HG02938 (cell line): Measurements from ENCODE around the gene MEF2A.

Experiments
- ATAC-seq: cut with Tn5 transposase; IDR thresholded peaks from one replicate; pipeline ENCODE4 v1.9.1; 2021; ENCODE audit warnings: mild to moderate bottlenecking, moderate library complexity; ENCODE audit not compliant: unreplicated experiment

MEF2A gene

GRCh38 chr15:99562238-99562637, 3.5 kb upstream of the MEF2A start:
- ATAC-seq: no peak

DNA sequence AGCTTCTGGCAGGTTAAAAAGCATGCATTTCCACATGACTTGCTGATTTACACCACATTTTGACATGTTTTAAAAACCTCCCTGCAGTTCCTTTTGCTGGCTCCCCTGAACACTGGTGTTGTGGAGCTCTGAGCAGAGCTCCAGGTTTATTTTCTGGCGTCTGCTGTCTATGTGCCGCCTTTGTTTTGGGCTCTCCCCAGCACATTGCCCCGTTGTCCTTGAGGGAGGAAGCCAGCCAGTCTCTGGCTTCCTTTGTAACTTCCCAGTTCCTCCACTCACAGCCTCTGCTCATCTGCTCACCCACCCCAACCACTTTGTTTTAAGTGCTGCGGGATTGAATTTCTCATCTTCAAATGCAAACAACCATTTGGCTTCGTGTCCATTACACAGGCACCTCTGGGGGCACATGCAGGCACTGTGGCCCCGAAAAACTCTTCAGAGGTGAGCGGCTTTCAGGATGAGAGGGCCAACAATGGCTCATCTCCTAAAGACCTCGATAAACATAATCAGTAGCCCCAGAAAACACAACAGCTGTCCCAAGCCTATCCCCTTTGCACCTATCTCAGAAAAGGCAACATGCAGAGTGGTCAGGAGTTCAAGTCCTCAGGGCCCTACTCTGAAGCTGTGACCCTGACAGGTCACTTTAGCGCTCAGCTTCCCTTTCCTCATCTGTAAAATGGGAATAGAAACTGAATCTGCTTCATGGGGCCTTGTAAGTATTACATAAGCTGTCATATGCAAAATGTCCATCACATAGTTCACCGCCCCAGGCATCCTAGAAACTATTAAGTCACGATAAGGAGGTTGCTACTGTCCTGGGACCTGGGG, 1.3 kb upstream of the MEF2A start:
- ATAC-seq: peak; percentile 34

- ATAC-seq: no peak
Observed at GRCh38 chr15:99565049-99565298, 810 bp upstream of the MEF2A start.

DNA sequence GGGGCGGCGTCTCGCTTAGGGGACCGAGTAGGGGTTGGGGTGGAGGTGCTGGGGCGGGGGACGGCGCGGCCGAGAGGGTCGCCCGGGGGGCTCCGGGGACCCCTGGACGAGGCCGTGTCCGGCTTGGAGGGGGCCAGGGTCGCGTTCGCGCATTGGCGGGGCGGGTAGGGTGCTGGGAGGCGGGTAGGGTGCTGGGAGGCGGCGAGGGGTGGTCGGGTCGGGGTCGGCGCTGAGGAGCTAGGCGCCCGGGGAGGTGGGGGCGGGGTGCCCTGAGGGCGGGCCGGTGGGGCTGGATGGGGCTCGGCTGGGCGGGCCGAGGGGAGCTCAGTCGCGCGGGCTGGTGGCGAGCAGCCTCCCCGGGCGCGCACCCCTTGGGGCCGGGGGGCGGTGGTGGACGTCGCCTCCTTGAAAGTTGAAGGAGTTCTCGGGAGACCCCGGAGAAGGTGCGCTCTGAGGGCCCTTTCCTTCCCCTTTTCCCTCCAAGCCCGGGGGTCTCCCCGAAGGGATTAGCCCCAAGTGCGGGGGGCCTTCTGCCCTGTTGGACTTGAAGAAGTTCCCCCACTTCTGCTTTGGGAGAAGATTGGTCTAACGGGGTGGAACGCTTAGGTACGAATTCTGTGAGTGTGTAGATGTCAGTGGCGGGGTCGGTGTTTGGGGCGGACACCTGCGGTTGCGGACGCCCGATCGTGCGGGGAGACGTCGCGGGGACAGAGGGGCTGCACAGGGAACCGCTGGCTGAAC, 543 bp downstream of the MEF2A start:
- no peak for ATAC-seq

- ATAC-seq: no peak
Observed at GRCh38 chr15:99568625-99569352, 3.0 kb downstream of the MEF2A start.

DNA sequence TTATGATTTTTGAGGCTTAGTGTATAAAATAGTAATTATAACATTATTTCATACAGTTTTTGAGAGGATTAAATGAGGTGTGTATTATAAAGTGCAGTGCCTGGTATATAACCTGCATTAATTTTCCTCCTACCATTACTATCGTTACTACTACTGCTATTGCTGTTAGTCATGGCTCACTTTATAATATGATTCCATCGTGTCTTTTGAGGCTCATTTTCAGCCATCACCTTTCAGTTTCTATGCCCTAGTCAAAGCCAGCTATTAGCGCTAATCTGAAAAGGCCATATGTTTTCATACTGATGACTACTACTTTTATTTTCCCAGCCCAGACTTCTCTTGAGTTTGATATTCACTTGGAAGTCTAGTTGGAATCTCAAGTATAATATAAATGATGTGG, 5.5 kb downstream of the MEF2A start:
- ATAC-seq: no peak

DNA sequence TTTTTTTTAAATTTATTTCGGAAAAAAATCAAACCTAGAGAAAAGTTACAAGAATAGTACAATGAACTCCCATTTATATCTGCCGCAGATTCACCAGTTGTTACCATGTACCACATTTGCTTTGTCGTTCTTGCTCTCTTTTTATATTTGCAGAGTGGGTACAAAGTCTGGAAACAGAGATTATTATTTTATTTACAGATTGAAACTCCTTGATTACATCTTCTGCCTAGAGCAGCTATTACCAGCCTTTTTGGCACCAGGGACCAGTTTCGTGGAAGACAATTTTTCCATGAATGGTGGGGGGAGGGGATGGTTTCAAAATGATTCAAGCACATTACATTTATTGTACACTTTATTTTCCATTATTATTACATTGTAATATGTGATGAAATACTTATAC, 8.3 kb downstream of the MEF2A start:
- ATAC-seq: no peak

GRCh38 chr15:99574502-99574901, 8.7 kb downstream of the MEF2A start:
- ATAC-seq: no peak

- ATAC-seq: no peak
Observed at GRCh38 chr15:99578809-99579208, 13.0 kb downstream of the MEF2A start.

- no peak for ATAC-seq
Observed at GRCh38 chr15:99580076-99580475, 14.3 kb downstream of the MEF2A start.

- ATAC-seq: no peak
Observed at GRCh38 chr15:99582508-99582960, 16.8 kb downstream of the MEF2A start.

GRCh38 chr15:99584081-99584600, 18.4 kb downstream of the MEF2A start:
- no peak for ATAC-seq

GRCh38 chr15:99586121-99586520, 20.3 kb downstream of the MEF2A start:
- no peak for ATAC-seq

GRCh38 chr15:99589801-99590200, 24.0 kb downstream of the MEF2A start:
- no peak for ATAC-seq

DNA sequence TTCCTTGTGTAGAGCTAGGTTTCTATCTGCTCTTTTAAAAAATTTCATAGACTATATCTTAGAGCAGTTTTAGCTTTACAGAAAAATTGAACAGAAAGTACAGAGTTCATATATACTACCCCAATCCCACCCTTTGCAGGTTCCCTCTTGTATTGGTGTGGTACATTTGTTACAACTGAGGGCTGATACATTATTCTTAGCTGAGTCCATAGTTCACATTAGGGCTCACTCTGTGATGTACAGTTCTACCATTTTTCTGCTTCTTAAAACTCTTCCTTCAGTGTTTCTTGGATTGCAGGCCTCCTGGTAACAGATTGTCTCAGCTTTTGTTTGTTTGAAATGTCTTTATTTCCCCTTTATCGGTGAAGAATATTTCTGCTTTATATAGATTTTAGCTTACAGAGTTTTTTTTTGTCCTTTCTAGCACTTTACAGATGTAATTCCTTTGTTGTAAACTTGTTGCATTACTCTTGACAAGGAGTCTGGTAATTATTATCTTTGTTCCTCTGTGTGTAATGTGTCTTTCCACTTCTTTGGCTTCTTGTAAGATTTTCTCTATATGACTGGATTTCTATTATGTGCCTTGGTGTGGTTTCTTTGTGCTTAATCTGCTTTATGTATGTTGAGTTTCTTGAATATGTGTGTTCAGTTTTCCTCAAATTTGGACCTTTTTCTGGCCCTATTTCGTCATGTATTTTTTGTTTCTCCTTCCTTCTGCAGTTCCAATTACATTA, 25.3 kb downstream of the MEF2A start:
- ATAC-seq: peak; percentile 74

- no peak for ATAC-seq
Observed at GRCh38 chr15:99592145-99592791, 26.5 kb downstream of the MEF2A start.

- ATAC-seq: no peak
Observed at GRCh38 chr15:99593070-99593469, 27.3 kb downstream of the MEF2A start.

DNA sequence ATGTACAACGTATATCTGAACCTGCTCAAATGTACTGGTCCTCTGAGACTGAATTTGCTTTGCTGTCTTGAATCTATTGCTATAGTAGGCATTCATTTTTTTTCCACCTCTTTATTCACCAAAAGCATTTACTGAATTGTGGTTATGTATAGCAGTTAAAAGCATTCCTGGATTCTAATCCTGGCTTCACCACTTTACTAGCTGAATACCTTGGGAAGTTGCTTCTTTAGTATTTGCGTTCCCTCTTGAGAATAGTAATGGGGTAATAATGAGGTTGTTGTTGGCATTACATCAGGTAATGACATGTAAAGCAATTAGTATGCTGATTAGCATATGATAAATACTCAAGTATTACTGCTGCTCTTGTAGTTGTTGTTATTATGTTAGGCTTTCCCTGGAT, 29.1 kb downstream of the MEF2A start:
- no peak for ATAC-seq

- no peak for ATAC-seq
Observed at GRCh38 chr15:99598296-99598695, 32.5 kb downstream of the MEF2A start.

DNA sequence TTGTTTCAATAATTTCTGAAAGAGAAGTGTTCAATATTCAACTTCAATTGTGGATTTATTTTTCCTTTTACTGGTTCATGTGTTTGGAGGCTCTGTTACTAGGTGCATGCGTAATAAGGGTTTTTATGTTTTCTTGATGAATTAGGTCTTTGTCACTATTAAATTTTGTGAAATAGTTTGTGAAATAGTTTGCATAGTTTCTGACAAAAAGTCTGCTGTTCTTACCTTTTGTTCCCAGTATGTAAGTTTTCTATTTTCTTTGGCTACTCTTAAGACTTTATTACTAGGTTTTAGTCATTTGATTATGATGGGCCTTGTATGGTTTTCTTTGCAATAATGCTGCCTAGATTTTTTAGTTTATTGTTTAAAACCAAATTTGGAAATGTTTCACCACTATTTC, 38.0 kb downstream of the MEF2A start:
- ATAC-seq: no peak
